ENCODE measurements around the gene WFDC6. TPM values are rescaled to one million over a fixed set of nuclear protein-coding genes. Genes with fewer than 3 reads are reported as not detected.
A peak's percentile ranks its signal among the peaks of the same experiment; 100 is the strongest.

WFDC6 gene
- total RNA-seq, 1 experiment from 2014 or later, result not detected

DNA sequence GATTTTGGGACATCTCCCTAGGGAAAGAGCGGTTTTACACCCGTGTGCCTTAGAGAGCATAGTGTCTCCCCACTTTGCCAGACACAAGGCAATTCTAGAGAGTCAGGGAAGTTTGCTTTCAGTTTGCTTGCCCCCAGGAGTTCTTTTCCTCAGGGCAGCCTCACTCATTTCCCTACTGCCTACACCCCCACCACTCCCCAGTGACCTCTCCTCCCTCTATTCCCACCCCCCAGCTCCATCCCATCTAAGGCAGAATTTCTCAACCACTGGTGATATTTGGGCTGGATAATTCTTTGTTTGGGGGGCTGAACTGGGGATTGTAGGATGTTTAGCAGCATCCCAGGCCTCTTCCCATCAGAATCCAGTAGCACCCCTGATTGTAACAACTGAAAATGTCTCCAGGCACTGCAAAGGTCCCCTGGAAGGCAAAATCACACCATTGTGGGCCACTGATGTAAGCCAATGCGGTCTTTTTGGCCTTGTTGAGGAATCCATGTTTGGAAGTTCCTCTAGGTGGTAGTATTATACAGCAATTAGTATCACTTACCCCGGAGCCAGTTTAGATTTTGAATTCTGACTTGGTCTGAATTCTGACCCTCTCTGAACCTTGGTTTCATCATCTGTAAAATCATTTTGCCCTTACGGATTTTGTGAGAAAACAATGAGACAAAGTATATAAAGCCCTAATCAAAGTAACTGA lies 6.6 kb upstream of the WFDC6 start:
- H3K4me1 ChIP-seq (ENCODE audit: control insufficient read depth, insufficient read depth, low read length), result no peaks in the 10 kb centered on the region
- H3K9me3 ChIP-seq (ENCODE audit: control insufficient read depth, insufficient read depth, low read depth, low read length), result no peaks in the 10 kb centered on the region
- no peak for DNase-seq (ENCODE audit: low read depth, low spot score)
- H3K27ac ChIP-seq (ENCODE audit: low read length), result no peak overlapping the region
- H3K4me3 ChIP-seq (ENCODE audit: low read depth in 2 of 2, low read length in 2 of 2), result no peak overlapping the region
- CTCF ChIA-PET, result interaction anchor here (1.1 kb wide), 1 partner anchor 226 kb away, joined by 3 read pairs; no protein-coding TSS in a partner anchor
- peaks cover 11% of the 10 kb centered on the region; the same call in 1 of the 2 replicates for H3K27me3 ChIP-seq (ENCODE audit: control insufficient read depth, insufficient read depth, low read length)
- BruUV-seq (replicated peaks), result no TSS peak
- ATAC-seq, result peak; percentile 88
- in situ Hi-C loops (cut with HindIII; ENCODE audit: low pct_unique_long_range_greater_than_20kb, low sequenced_read_pairs) (no loop called here), intact Hi-C loops (cut with micrococcal nuclease; ENCODE audit: unreplicated experiment) (loop anchor here (1.0 kb wide), 1 partner anchor 225 kb away; no protein-coding TSS in a partner anchor)
- no peaks in the 10 kb centered on the region for H3K36me3 ChIP-seq (ENCODE audit: control insufficient read depth, insufficient read depth, low read length)
- POLR2A ChIA-PET, result no interaction called here
- no peak for TF ChIP-seq TCF7L2 (IDR thresholded peaks at IDR 0.05; ENCODE audit: low read depth, low read length)
- TF ChIP-seq, protein P1, sequence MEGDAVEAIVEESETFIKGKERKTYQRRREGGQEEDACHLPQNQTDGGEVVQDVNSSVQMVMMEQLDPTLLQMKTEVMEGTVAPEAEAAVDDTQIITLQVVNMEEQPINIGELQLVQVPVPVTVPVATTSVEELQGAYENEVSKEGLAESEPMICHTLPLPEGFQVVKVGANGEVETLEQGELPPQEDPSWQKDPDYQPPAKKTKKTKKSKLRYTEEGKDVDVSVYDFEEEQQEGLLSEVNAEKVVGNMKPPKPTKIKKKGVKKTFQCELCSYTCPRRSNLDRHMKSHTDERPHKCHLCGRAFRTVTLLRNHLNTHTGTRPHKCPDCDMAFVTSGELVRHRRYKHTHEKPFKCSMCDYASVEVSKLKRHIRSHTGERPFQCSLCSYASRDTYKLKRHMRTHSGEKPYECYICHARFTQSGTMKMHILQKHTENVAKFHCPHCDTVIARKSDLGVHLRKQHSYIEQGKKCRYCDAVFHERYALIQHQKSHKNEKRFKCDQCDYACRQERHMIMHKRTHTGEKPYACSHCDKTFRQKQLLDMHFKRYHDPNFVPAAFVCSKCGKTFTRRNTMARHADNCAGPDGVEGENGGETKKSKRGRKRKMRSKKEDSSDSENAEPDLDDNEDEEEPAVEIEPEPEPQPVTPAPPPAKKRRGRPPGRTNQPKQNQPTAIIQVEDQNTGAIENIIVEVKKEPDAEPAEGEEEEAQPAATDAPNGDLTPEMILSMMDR (IDR thresholded peaks at IDR 0.05), result peak; percentile 56

DNA sequence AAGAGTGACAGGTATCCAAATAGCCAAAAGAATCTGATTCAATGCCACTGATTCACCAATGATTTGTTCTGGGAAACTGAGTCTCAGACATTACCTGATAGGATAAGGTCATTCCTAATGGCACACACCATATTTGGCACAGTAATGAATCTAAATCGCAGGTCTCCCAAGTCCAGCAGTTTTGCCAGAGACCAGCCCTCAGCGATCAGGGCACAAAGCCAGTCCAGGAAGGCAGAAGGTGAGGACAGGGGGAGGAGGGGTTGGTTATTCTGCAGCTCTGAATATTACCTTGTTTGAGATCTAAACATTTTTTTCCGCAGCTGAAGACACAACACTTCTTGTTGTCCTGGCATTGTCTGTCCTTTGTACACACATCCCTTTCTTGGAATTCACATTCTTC lies 6.1 kb upstream of the WFDC6 start:
- H3K4me3 ChIP-seq (ENCODE audit: low read depth in 2 of 2, low read length in 2 of 2), result no peak overlapping the region
- CTCF ChIA-PET, result interaction anchor here (1.1 kb wide), 1 partner anchor 226 kb away, joined by 3 read pairs; no protein-coding TSS in a partner anchor
- peaks cover 11% of the 10 kb centered on the region; the same call in 1 of the 2 replicates for H3K27me3 ChIP-seq (ENCODE audit: control insufficient read depth, insufficient read depth, low read length)
- no peak for DNase-seq (ENCODE audit: low read depth, low spot score)
- ATAC-seq, result no peak
- TF ChIP-seq TCF7L2 (IDR thresholded peaks at IDR 0.05; ENCODE audit: low read depth, low read length), result no peak
- TF ChIP-seq, protein P2, sequence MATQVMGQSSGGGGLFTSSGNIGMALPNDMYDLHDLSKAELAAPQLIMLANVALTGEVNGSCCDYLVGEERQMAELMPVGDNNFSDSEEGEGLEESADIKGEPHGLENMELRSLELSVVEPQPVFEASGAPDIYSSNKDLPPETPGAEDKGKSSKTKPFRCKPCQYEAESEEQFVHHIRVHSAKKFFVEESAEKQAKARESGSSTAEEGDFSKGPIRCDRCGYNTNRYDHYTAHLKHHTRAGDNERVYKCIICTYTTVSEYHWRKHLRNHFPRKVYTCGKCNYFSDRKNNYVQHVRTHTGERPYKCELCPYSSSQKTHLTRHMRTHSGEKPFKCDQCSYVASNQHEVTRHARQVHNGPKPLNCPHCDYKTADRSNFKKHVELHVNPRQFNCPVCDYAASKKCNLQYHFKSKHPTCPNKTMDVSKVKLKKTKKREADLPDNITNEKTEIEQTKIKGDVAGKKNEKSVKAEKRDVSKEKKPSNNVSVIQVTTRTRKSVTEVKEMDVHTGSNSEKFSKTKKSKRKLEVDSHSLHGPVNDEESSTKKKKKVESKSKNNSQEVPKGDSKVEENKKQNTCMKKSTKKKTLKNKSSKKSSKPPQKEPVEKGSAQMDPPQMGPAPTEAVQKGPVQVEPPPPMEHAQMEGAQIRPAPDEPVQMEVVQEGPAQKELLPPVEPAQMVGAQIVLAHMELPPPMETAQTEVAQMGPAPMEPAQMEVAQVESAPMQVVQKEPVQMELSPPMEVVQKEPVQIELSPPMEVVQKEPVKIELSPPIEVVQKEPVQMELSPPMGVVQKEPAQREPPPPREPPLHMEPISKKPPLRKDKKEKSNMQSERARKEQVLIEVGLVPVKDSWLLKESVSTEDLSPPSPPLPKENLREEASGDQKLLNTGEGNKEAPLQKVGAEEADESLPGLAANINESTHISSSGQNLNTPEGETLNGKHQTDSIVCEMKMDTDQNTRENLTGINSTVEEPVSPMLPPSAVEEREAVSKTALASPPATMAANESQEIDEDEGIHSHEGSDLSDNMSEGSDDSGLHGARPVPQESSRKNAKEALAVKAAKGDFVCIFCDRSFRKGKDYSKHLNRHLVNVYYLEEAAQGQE (IDR thresholded peaks at IDR 0.05; ENCODE audit: insufficient read depth in 1 of 2, low read depth in 2 of 2, low read length in 1 of 2), result no peak
- no peaks in the 10 kb centered on the region for H3K9me3 ChIP-seq (ENCODE audit: control insufficient read depth, insufficient read depth, low read depth, low read length)
- in situ Hi-C loops (cut with HindIII; ENCODE audit: low pct_unique_long_range_greater_than_20kb, low sequenced_read_pairs), result no loop called here
- no TSS peak for BruUV-seq (replicated peaks)
- no peaks in the 10 kb centered on the region for H3K4me1 ChIP-seq (ENCODE audit: control insufficient read depth, insufficient read depth, low read length)
- intact Hi-C loops (cut with micrococcal nuclease; ENCODE audit: unreplicated experiment), result no loop called here
- no peaks in the 10 kb centered on the region for H3K36me3 ChIP-seq (ENCODE audit: control insufficient read depth, insufficient read depth, low read length)
- POLR2A ChIA-PET, result interaction anchor here (0.6 kb wide), 1 partner anchor 224 kb away, joined by 5 read pairs; no protein-coding TSS in a partner anchor
- no peak overlapping the region for H3K27ac ChIP-seq (ENCODE audit: low read length)

DNA sequence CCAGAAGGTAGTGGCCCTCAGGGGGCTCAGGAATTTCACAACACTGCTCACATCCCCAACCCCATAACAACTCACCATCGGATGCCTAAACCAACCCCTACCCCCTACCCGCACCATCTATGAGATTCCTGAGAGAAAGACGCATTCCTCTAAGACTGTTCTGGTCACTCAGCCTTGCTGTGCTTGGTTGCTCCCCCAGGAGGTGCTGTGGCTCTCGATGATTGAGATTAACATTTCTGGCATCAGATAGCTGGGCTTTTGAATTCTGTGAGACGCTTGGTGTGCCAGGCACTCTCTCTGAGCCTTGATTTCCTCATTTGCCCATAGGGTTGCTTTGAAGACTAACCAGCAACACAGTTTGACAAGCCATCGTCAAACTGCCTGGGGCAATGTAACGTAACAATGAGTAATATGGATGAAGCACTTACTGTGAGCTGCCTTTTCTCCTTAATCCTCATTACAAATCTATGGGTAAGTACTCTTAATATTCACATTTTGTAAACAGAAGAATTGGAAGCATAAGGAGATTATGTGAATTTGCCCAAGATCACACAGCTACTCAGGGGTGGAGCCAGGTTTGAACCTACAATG lies 978 bp downstream of the WFDC6 start:
- CTCF ChIA-PET, result no interaction called here
- POLR2A ChIA-PET, result no interaction called here
- H3K4me3 ChIP-seq (ENCODE audit: low read depth in 2 of 2, low read length in 2 of 2), result no peak overlapping the region
- BruUV-seq (replicated peaks), result no TSS peak
- no peak overlapping the region for H3K27ac ChIP-seq (ENCODE audit: low read length)
- H3K27me3 ChIP-seq (ENCODE audit: control insufficient read depth, insufficient read depth, low read length), result peaks cover 9% of the 10 kb centered on the region; the same call in 1 of the 2 replicates
- H3K36me3 ChIP-seq (ENCODE audit: control insufficient read depth, insufficient read depth, low read length), result no peaks in the 10 kb centered on the region
- TF ChIP-seq SIN3A (IDR thresholded peaks at IDR 0.05; ENCODE audit: borderline replicate concordance, insufficient read depth, low read depth, low read length) (no peak), TCF7L2 (IDR thresholded peaks at IDR 0.05; ENCODE audit: low read depth, low read length) (no peak)
- TF ChIP-seq, protein P1 (IDR thresholded peaks at IDR 0.05), result 0 out of 2 replicates have a peak, but pooled peaks have one; percentile 11
- H3K4me1 ChIP-seq (ENCODE audit: control insufficient read depth, insufficient read depth, low read length), result no peaks in the 10 kb centered on the region
- in situ Hi-C loops (cut with HindIII; ENCODE audit: low pct_unique_long_range_greater_than_20kb, low sequenced_read_pairs) (no loop called here), intact Hi-C loops (cut with micrococcal nuclease; ENCODE audit: unreplicated experiment) (no loop called here)
- DNase-seq (ENCODE audit: low read depth, low spot score), result no peak
- ATAC-seq, result no peak
- H3K9me3 ChIP-seq (ENCODE audit: control insufficient read depth, insufficient read depth, low read depth, low read length), result no peaks in the 10 kb centered on the region

Data from Panc1 (cell line).